Measurements from ENCODE around the gene ISLR2.

DNA sequence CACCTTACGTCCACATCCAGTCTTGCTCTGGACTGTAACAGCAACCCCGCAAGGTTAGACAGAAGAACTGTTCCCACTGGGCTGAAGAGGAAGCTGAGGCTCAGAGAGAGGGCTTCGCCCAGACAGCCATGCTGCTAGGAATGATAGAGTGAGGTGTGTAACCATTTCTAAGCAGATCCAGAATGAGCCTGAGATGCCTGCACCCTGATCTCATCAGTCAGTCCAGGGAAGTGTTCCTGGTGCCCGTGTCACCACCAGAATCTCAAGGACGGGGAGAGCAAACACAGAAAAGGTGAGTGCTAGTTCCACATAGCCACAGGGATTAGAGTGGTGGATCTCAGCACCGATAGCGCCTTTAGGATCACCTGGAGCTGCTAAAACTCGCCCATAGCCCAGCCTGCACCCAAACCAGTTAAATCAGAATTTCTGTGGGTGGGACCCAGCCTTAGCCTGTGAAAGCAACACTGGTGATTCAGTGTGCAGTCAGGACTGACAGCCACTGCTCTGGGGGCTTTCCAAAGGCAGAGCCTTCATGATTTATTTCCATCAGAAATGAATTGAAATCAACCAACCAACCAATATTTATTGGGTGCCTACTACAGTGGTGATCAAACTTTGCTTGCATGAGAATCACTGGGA is 55.4 kb downstream of the ISLR2 start:
- TF ChIP-seq L3MBTL2 (conservative IDR thresholded peaks at IDR 0.05) = no peak
- TF ChIP-seq TARDBP (IDR thresholded peaks at IDR 0.05) = no peak
- no peak for TF ChIP-seq PKNOX1 (IDR thresholded peaks at IDR 0.05)
- TF ChIP-seq SP1 (IDR thresholded peaks at IDR 0.05) = no peak
- no peak for TF ChIP-seq ELF4 (IDR thresholded peaks at IDR 0.05)
- no peak for TF ChIP-seq HDGF (IDR thresholded peaks at IDR 0.05; ENCODE audit: borderline replicate concordance)
- TF ChIP-seq FOXK2 (IDR thresholded peaks at IDR 0.05) = no peak
- no peak for TF ChIP-seq FOXA1 (IDR thresholded peaks at IDR 0.05)
- TF ChIP-seq SUZ12 (IDR thresholded peaks at IDR 0.05) = no peak
- TF ChIP-seq FOXM1 (IDR thresholded peaks at IDR 0.05; ENCODE audit: borderline replicate concordance) = no peak
- no peak for TF ChIP-seq BHLHE40 (IDR thresholded peaks at IDR 0.05; ENCODE audit: borderline replicate concordance)
- no peak for TF ChIP-seq NFRKB (IDR thresholded peaks at IDR 0.05)
